Measurements from ENCODE around the gene GBGT1. TPM values are rescaled to one million over a fixed set of nuclear protein-coding genes. Genes with fewer than 3 reads are reported as not detected.

The GBGT1 gene
- total RNA-seq, 1 experiment from 2014 or later: not detected

DNA sequence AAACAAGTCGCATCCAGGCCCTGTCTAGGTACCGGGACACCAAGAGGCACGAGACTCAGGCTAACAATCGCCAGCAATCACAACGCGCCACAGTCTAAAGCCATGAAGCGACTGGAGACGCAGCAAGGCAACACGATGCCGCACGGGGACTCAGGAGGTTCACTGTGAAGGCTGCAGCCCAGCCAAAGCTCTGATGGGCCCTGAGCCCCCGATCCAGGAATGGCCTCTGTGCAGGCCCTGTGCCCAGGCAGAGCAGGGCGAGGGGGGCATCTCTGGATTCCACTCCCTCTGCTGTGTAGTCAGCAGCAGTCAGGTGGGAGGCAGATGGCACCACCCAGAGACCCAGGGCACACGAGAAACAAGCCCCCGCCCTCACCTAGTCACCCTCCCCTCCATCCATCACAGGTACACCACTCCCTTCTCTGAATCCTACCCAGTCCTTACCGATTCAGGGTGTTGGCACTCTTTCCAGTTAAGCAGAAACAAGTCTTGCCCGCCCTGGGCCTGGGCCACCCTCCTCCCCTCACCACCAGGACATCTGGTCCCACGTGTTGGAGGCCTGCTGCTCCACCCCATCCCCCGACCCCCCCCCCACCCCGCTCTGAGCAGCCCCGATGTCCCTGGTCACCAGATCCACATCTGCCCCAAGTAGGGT, 43.7 kb downstream of the GBGT1 start:
- CTCF ChIA-PET: no interaction called here
- peak overlapping the region; percentile 63 for H3K4me3 Mint-ChIP-seq (ENCODE audit: low read depth, unreplicated experiment)
- DNase-seq: no peak
- peaks cover 14% of the 10 kb centered on the region for H3K4me1 Mint-ChIP-seq (ENCODE audit: low read depth, unreplicated experiment)
- intact Hi-C loops (cut with micrococcal nuclease; ENCODE audit: unreplicated experiment): no loop called here
- BruUV-seq (replicated peaks): no TSS peak
- peaks cover 8% of the 10 kb centered on the region for H3K36me3 Mint-ChIP-seq (ENCODE audit: insufficient read depth, unreplicated experiment)
- H3K27ac Mint-ChIP-seq (ENCODE audit: unreplicated experiment): no peak overlapping the region
- TF ChIP-seq, protein P1, sequence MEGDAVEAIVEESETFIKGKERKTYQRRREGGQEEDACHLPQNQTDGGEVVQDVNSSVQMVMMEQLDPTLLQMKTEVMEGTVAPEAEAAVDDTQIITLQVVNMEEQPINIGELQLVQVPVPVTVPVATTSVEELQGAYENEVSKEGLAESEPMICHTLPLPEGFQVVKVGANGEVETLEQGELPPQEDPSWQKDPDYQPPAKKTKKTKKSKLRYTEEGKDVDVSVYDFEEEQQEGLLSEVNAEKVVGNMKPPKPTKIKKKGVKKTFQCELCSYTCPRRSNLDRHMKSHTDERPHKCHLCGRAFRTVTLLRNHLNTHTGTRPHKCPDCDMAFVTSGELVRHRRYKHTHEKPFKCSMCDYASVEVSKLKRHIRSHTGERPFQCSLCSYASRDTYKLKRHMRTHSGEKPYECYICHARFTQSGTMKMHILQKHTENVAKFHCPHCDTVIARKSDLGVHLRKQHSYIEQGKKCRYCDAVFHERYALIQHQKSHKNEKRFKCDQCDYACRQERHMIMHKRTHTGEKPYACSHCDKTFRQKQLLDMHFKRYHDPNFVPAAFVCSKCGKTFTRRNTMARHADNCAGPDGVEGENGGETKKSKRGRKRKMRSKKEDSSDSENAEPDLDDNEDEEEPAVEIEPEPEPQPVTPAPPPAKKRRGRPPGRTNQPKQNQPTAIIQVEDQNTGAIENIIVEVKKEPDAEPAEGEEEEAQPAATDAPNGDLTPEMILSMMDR (IDR thresholded peaks at IDR 0.05; ENCODE audit: unreplicated experiment): no peak
- no peaks in the 10 kb centered on the region for H3K27me3 Mint-ChIP-seq (ENCODE audit: unreplicated experiment)
- H3K9me3 Mint-ChIP-seq (ENCODE audit: low read depth, unreplicated experiment): no peaks in the 10 kb centered on the region

DNA sequence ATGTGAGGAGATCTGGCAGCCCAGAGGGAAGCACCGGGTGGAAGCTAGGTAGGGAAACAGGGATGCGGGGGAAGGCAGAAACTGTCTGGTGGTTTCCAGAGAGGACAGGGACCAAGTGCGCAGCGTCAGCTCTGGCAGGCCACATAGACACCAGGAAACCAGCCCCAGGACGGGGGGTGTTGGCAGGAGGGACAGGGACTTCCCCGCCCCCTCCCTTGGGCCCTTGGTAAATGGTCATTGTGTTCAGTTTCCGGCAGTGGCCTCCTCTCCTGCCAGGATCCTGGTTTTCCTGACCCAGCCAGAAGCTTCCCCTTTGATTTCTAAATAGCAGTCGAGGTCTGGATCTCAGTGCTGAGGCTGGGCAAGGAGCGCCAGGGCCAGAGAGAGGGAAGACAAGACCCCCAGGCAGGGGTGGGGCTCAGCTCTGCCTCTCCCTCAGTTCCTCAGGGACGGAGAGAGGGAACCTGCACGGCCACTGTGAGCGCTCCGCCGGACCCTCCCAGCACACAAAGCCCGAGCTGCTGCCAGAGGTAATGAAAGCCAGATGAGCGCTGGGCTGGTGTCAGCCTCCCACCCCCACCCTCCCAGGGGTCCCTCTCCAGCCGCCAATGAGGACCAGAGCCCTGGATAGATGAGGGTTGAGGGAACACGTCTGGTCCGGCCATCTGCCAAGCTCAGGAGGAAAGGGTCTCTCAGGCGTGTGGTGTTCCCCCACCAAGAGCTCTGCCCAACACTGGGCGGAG, 44.4 kb downstream of the GBGT1 start:
- Mint-ChIP-seq H3K36me3 (ENCODE audit: insufficient read depth, unreplicated experiment) (peaks cover 8% of the 10 kb centered on the region), H3K4me1 (ENCODE audit: low read depth, unreplicated experiment) (peaks cover 11% of the 10 kb centered on the region), H3K27ac (ENCODE audit: unreplicated experiment) (no peak overlapping the region), H3K27me3 (ENCODE audit: unreplicated experiment) (no peaks in the 10 kb centered on the region), H3K4me3 (ENCODE audit: low read depth, unreplicated experiment) (no peak overlapping the region), H3K9me3 (ENCODE audit: low read depth, unreplicated experiment) (no peaks in the 10 kb centered on the region)
- TSS peak; percentile 46 for BruUV-seq (replicated peaks)
- no peak for DNase-seq
- CTCF ChIA-PET: interaction anchor here (1.8 kb wide), 1 partner anchor 25 kb away, joined by 8 read pairs; no protein-coding TSS in a partner anchor
- TF ChIP-seq, protein P1 (IDR thresholded peaks at IDR 0.05; ENCODE audit: unreplicated experiment): no peak
- intact Hi-C loops (cut with micrococcal nuclease; ENCODE audit: unreplicated experiment): no loop called here

DNA sequence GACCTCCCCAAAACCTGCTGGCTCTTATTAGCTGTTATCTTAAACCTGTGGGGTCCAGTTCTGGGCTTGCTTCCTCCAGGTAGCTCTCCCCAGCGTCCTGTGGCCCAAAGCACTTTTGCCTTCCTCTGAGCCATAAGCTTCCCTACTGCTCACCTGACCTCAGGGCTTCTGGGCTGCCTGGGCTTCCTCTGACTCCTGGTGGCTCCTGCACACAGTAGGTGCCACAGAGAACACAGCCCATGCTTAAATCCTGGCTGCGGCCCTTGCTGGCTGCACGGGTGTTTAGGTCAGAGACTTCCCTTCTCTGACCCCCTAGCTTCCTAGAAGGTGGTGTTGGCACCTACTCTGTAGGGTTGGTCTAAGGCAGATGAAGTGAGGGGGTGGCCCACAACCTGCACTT, 45.1 kb downstream of the GBGT1 start:
- Mint-ChIP-seq H3K27ac (ENCODE audit: unreplicated experiment) (no peak overlapping the region), H3K36me3 (ENCODE audit: insufficient read depth, unreplicated experiment) (peaks cover 8% of the 10 kb centered on the region), H3K27me3 (ENCODE audit: unreplicated experiment) (no peaks in the 10 kb centered on the region), H3K4me1 (ENCODE audit: low read depth, unreplicated experiment) (peaks cover 4% of the 10 kb centered on the region), H3K9me3 (ENCODE audit: low read depth, unreplicated experiment) (no peaks in the 10 kb centered on the region), H3K4me3 (ENCODE audit: low read depth, unreplicated experiment) (no peak overlapping the region)
- BruUV-seq (replicated peaks): no TSS peak
- intact Hi-C loops (cut with micrococcal nuclease; ENCODE audit: unreplicated experiment): no loop called here
- CTCF ChIA-PET: interaction anchor here (1.1 to 1.8 kb wide), 2 partner anchors 17 to 26 kb away, joined by 3 to 8 read pairs; no protein-coding TSS in a partner anchor
- DNase-seq: no peak
- TF ChIP-seq, protein P1 (IDR thresholded peaks at IDR 0.05; ENCODE audit: unreplicated experiment): no peak

DNA sequence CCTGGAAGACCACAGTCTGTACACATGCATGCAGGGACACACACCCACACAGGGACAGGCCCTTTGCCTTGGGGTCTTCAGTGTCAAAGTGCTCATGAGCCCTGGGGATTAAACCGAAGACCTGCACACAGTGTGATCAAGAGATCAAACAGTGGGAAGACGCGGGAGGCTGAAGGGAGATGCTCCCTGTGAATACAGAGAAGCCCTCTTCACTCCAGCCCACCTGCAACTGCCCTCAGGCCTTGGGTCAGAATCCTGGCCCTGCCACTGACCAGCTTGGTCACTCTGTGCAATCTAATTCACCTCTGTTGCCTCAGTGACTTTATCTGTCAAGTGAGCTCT, 45.6 kb downstream of the GBGT1 start:
- CTCF ChIA-PET: interaction anchor here (1.1 to 1.8 kb wide), 2 partner anchors 17 to 26 kb away, joined by 3 to 8 read pairs; no protein-coding TSS in a partner anchor
- H3K4me1 Mint-ChIP-seq (ENCODE audit: low read depth, unreplicated experiment): peaks cover under 1% of the 10 kb centered on the region
- TF ChIP-seq, protein P1 (IDR thresholded peaks at IDR 0.05; ENCODE audit: unreplicated experiment): no peak

More for the DNA sequence above, 45.6 kb downstream of the GBGT1 start:
- BruUV-seq (replicated peaks): no TSS peak
- no peaks in the 10 kb centered on the region for H3K27me3 Mint-ChIP-seq (ENCODE audit: unreplicated experiment)
- no peaks in the 10 kb centered on the region for H3K9me3 Mint-ChIP-seq (ENCODE audit: low read depth, unreplicated experiment)
- peaks cover 8% of the 10 kb centered on the region for H3K36me3 Mint-ChIP-seq (ENCODE audit: insufficient read depth, unreplicated experiment)
- no peak overlapping the region for H3K27ac Mint-ChIP-seq (ENCODE audit: unreplicated experiment)
- DNase-seq: no peak
- no peak overlapping the region for H3K4me3 Mint-ChIP-seq (ENCODE audit: low read depth, unreplicated experiment)
- intact Hi-C loops (cut with micrococcal nuclease; ENCODE audit: unreplicated experiment): no loop called here

Data from Calu3 (cell line).